GM10266 (cell line): ENCODE data around the gene OR9A2.

Experiments used
- DNase-seq: peaks from one replicate; pipeline ENCODE4 v3.0.0; 2012; ENCODE audit errors: extremely low spot score
- CTCF ChIP-seq: IDR thresholded peaks from 2 replicates; pipeline ENCODE4 v1.5.1; 2012; ENCODE audit warnings: mild to moderate bottlenecking, low read depth; ENCODE audit not compliant: control insufficient read depth, insufficient read depth; ENCODE audit errors: missing control alignments

OR9A2 gene

GRCh38 chr7:143027032-143027431 is at the start of gene OR9A2:
Gene OR9A2 (minus strand): TSS chr7:143027132. CDS start chr7:143027132, 0 bp downstream.
- no peak for DNase-seq
- no peak for TF ChIP-seq CTCF

GRCh38 chr7:143074141-143074540 is 47.2 kb upstream of the OR9A2 start:
- no peak for TF ChIP-seq CTCF

DNA sequence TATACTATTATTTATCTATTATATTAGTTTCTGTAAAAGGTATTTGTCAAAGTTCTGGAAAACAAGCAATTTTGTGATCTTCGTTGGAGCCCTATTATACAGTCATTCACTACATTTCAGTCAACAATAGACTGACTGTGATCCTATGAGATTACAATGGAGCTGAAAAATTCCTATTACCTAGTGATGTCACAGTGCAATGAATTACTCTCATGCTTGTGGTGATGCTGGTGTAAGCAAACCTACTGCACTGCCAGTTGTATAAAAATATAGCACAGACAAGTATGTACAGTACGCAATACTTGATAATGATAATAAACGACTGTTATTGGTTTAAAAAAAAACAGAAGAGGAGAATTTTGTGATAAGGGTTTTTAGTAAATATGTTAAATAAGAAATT is 46.6 kb upstream of the OR9A2 start:
- TF ChIP-seq CTCF, result no peak
- DNase-seq, result no peak

More at GRCh38 chr7:143074141-143074540, 47.2 kb upstream of the OR9A2 start:
- no peak for DNase-seq

GRCh38 chr7:143069912-143070500 is 43.1 kb upstream of the OR9A2 start:
- no peak for DNase-seq
- no peak for TF ChIP-seq CTCF

GRCh38 chr7:143068446-143068845 is 41.5 kb upstream of the OR9A2 start:
- no peak for TF ChIP-seq CTCF
- DNase-seq, result no peak

DNA sequence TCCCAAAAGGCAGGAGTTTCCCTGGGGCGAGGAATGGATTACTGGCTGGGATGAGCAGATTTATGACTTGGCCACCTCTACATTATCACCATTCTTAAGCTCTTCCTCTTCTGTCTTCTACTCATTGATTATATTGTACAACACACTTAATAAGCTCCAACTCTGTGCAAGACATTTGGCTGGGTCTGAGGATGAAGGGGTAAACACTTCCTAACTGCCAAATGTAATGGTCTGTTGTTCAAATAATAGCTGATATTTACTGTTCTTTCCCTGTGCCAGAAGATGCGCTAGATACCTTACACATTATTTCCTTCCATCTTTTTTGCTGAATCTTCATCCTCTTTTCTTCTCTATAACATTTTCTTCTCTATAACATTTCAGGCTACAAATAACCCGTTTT is 36.8 kb upstream of the OR9A2 start:
- no peak for TF ChIP-seq CTCF
- DNase-seq, result no peak

DNA sequence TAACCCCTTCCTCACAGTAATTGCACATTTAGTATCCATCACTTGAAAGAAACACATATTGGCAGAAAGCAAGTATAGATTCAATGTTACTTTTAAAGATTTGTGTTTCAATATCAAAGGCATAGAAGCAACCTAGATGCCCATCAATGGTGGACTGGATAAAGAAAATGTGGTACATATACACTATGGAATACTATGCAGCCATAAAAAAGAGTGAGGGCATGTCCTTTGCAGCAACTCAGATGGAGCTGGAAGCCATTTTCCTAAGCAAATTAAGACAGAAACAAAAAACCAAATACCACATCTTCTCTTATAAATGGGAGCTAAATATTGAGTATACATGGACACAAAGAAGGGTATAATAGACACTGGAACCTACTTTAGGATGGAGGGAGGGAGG is 28.8 kb upstream of the OR9A2 start:
- DNase-seq, result no peak
- no peak for TF ChIP-seq CTCF
